HepG2 (cell line): ENCODE results near the gene GDAP1L1. TPM values are rescaled to one million over a fixed set of nuclear protein-coding genes. Genes with fewer than 3 reads are reported as not detected.

Experiments
- ARNT2 ChIP-seq: sonication (generic); formaldehyde crosslinking; IDR thresholded peaks from 2 replicates; pipeline ENCODE4 v1.8.0; 2022; ENCODE audit warnings: mild to moderate bottlenecking, low read depth, missing genetic modification reagents, moderate library complexity
- CC2D1A ChIP-seq: sonication (generic); formaldehyde crosslinking; IDR thresholded peaks from 2 replicates; pipeline ENCODE4 v1.8.1; 2023; ENCODE audit warnings: mild to moderate bottlenecking, missing genetic modification reagents
- CEBPG ChIP-seq: IDR thresholded peaks from 2 replicates; pipeline ENCODE4 v1.6.1; 2016
- DRAP1 ChIP-seq: IDR thresholded peaks from 2 replicates; pipeline ENCODE4 v1.6.1; 2016; ENCODE audit warnings: missing genetic modification reagents, missing compliant biosample characterization
- HOXD1 ChIP-seq: sonication (generic); formaldehyde crosslinking; IDR thresholded peaks from 2 replicates; pipeline ENCODE4 v1.5.0; 2020; ENCODE audit warnings: missing genetic modification reagents
- MZF1 ChIP-seq: sonication (generic); formaldehyde crosslinking; IDR thresholded peaks from 2 replicates; pipeline ENCODE4 v1.8.1; 2023; ENCODE audit warnings: mild to moderate bottlenecking, missing genetic modification reagents, borderline replicate concordance
- PHF21A ChIP-seq: sonication (generic); formaldehyde crosslinking; IDR thresholded peaks from 2 replicates; pipeline ENCODE4 v1.5.0; 2020; ENCODE audit warnings: mild to moderate bottlenecking, missing genetic modification reagents
- POLR2AphosphoS5 ChIP-seq: IDR thresholded peaks from 2 replicates; pipeline ENCODE4 v1.6.1; 2012; ENCODE audit warnings: low read depth, low read length
- TEAD3 ChIP-seq: optimal IDR thresholded peaks from 2 replicates; pipeline ENCODE3; 2016; ENCODE audit warnings: borderline replicate concordance
- ZMAT5 ChIP-seq: sonication (generic); formaldehyde crosslinking; IDR thresholded peaks from 2 replicates; pipeline ENCODE4 v1.5.0; 2020; ENCODE audit warnings: mild to moderate bottlenecking, low read depth, missing genetic modification reagents, borderline replicate concordance
- ZNF138 ChIP-seq: sonication (generic); formaldehyde crosslinking; IDR thresholded peaks from 2 replicates; pipeline ENCODE4 v1.5.0; 2020; ENCODE audit warnings: mild to moderate bottlenecking, low read depth, missing genetic modification reagents
- ZNF33A ChIP-seq: sonication (generic); formaldehyde crosslinking; IDR thresholded peaks from 2 replicates; pipeline ENCODE4 v1.5.1; 2020; ENCODE audit warnings: missing genetic modification reagents, mild to moderate bottlenecking, moderate library complexity, borderline replicate concordance
- ZNF432 ChIP-seq: sonication (generic); formaldehyde crosslinking; IDR thresholded peaks from 2 replicates; pipeline ENCODE4 v1.5.0; 2020; ENCODE audit warnings: missing genetic modification reagents, mild to moderate bottlenecking, borderline replicate concordance
- polyA plus RNA-seq, 8 experiments: library from polyadenylated mRNA; depleted of rRNA in 3 of 8; stranded (reverse) in 7 of 8; unstranded in 1 of 8; fragments of >200 nt; fragmentation: Illumina TruSeq in 4 of 8; extraction: Trizol in 4 of 8; gene quantifications; 2 replicates each; pipeline versions ENCODE4 v1.2.1 to v1.2.3, GENCODE V29; 2011 to 2016; ENCODE audit warnings: low read depth in 4 of 8, missing spikeins in 1 of 8, mixed read lengths in 1 of 8; ENCODE audit not compliant: insufficient read depth in 1 of 8
- total RNA-seq, 5 experiments: library from RNA; depleted of rRNA; stranded (reverse); fragments of >200 nt; fragmentation: Illumina TruSeq; extraction: Trizol; gene quantifications; 2 replicates each; pipeline ENCODE4 v1.2.3, GENCODE V29; 2016; ENCODE audit warnings: low read depth in 1 of 5
- TF ChIP-seq, protein P1 (sequence below): sonication (generic); formaldehyde crosslinking; IDR thresholded peaks from 2 replicates; pipeline ENCODE4 v1.4.0; 2020; ENCODE audit warnings: missing genetic modification reagents
- TF ChIP-seq, protein P2 (sequence below): IDR thresholded peaks from 2 replicates; pipeline ENCODE4 v1.4.0; 2020; ENCODE audit warnings: mild to moderate bottlenecking, missing genetic modification reagents

Gene GDAP1L1
- total and polyA plus RNA-seq, 2 of the 13 experiments (the other 11 are each of a cell fraction or from before 2014, with no cell fraction given): 0.04 TPM; not detected in 1

DNA sequence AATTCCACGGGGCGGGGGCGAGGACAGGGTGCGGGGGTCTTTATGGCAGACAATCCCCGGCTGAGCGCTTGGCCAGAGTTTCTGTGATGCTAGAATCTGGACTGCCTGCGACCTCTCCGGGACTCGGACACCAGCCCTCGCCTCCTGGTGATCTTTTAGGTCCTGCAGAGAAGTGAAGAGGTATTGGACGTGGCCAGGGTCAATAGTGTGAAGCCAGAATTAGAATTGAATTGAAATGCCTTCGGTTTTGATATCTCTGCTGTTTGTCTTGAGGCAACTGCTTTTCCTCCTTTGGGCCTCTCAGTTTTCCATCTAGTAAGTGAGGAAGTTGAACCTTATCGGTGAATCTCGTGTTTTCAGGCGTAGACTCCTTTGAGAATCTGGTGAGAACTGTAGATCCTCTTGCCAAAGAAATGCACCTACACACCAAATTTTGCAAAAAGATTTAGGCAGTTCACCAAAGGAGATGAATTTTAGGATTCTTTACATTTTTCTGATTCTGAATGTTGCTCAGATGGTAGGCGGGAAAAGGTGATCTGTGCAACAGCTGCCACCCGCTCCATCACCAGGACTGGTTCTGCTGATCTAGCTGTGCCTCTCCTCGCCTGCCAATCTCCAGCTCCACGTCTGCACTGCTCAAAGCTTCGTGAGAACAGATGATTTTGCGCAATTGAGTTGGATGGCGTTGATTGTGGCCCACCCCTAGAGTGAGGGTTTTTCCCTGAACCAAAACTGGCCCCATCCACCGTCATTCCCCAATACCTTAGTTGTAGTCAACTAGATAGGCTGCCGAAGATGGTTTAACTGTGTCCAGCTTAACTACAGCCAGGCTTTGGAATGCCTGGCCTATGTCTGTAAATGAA is 35.7 kb upstream of the GDAP1L1 start (continued):
- TF ChIP-seq, protein P1, sequence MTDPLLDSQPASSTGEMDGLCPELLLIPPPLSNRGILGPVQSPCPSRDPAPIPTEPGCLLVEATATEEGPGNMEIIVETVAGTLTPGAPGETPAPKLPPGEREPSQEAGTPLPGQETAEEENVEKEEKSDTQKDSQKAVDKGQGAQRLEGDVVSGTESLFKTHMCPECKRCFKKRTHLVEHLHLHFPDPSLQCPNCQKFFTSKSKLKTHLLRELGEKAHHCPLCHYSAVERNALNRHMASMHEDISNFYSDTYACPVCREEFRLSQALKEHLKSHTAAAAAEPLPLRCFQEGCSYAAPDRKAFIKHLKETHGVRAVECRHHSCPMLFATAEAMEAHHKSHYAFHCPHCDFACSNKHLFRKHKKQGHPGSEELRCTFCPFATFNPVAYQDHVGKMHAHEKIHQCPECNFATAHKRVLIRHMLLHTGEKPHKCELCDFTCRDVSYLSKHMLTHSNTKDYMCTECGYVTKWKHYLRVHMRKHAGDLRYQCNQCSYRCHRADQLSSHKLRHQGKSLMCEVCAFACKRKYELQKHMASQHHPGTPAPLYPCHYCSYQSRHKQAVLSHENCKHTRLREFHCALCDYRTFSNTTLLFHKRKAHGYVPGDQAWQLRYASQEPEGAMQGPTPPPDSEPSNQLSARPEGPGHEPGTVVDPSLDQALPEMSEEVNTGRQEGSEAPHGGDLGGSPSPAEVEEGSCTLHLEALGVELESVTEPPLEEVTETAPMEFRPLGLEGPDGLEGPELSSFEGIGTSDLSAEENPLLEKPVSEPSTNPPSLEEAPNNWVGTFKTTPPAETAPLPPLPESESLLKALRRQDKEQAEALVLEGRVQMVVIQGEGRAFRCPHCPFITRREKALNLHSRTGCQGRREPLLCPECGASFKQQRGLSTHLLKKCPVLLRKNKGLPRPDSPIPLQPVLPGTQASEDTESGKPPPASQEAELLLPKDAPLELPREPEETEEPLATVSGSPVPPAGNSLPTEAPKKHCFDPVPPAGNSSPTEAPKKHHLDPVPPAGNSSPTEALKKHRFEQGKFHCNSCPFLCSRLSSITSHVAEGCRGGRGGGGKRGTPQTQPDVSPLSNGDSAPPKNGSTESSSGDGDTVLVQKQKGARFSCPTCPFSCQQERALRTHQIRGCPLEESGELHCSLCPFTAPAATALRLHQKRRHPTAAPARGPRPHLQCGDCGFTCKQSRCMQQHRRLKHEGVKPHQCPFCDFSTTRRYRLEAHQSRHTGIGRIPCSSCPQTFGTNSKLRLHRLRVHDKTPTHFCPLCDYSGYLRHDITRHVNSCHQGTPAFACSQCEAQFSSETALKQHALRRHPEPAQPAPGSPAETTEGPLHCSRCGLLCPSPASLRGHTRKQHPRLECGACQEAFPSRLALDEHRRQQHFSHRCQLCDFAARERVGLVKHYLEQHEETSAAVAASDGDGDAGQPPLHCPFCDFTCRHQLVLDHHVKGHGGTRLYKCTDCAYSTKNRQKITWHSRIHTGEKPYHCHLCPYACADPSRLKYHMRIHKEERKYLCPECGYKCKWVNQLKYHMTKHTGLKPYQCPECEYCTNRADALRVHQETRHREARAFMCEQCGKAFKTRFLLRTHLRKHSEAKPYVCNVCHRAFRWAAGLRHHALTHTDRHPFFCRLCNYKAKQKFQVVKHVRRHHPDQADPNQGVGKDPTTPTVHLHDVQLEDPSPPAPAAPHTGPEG: no peak
- TF ChIP-seq HOXD1 (CRISPR knock-in tag) (no peak), ZNF138 (CRISPR knock-in tag) (no peak), DRAP1 (CRISPR knock-in tag) (no peak), TEAD3 (CRISPR knock-in tag) (no peak), PHF21A (CRISPR knock-in tag) (no peak), ZNF33A (CRISPR knock-in tag) (no peak), MZF1 (CRISPR knock-in tag) (no peak; the same call in 1 of the 2 replicates), CC2D1A (no peak), ZNF432 (CRISPR knock-in tag) (no peak), ZMAT5 (CRISPR knock-in tag) (no peak), POLR2AphosphoS5 (no peak), ARNT2 (CRISPR knock-in tag) (no peak), CEBPG (CRISPR knock-in tag) (peak; percentile 67)
- TF ChIP-seq, protein P2, sequence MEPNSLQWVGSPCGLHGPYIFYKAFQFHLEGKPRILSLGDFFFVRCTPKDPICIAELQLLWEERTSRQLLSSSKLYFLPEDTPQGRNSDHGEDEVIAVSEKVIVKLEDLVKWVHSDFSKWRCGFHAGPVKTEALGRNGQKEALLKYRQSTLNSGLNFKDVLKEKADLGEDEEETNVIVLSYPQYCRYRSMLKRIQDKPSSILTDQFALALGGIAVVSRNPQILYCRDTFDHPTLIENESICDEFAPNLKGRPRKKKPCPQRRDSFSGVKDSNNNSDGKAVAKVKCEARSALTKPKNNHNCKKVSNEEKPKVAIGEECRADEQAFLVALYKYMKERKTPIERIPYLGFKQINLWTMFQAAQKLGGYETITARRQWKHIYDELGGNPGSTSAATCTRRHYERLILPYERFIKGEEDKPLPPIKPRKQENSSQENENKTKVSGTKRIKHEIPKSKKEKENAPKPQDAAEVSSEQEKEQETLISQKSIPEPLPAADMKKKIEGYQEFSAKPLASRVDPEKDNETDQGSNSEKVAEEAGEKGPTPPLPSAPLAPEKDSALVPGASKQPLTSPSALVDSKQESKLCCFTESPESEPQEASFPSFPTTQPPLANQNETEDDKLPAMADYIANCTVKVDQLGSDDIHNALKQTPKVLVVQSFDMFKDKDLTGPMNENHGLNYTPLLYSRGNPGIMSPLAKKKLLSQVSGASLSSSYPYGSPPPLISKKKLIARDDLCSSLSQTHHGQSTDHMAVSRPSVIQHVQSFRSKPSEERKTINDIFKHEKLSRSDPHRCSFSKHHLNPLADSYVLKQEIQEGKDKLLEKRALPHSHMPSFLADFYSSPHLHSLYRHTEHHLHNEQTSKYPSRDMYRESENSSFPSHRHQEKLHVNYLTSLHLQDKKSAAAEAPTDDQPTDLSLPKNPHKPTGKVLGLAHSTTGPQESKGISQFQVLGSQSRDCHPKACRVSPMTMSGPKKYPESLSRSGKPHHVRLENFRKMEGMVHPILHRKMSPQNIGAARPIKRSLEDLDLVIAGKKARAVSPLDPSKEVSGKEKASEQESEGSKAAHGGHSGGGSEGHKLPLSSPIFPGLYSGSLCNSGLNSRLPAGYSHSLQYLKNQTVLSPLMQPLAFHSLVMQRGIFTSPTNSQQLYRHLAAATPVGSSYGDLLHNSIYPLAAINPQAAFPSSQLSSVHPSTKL (CRISPR knock-in tag): no peak; the same call in 1 of the 2 replicates
